ENCODE data around the gene GNAZ.
"Not testable (repeated sequence)": the region's sequence is repeated elsewhere in the genome, so short reads cannot be mapped to it uniquely, and the experiment has no call there.

The GNAZ gene

DNA sequence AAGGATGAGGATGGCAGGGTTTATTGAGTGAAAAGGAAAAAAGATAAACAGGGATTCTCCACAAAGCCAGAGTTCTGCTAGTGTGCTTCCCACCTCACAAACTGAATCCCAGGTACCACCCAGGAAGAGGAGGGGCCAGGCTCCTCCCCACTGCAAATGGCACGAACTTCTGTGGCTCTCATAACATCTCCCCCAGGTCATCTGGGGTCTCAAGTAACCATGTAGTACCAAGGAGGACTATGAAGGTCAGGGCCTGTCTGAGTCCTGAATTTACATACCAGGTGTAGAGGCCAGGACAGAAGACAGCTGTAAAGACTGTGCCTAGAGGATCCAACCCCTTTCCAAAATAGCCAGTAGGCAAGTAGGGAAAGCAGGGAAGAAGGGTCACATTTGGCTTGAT, 25.7 kb upstream of the GNAZ start:
- no peak for DNase-seq (ENCODE audit: low read depth in 2 of 2)

DNA sequence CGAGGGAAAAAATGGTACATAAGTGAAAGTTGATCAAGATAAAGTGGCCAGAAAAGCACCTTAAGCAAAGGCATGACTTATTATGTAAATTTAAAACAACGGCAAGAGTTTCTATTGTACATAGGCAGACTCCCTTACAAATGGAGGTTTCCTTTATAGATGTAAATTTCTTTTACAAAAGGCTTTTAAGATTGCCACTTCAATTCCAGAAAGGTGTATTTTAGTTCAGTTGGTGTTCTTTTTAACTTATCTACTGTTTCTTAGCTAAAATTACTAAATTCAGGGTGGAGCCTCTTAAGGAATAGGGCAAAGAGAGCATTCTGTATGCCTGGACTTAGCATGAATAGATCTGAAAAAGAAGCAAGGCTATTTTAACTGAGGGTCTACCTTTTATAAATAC, 24.9 kb upstream of the GNAZ start:
- DNase-seq (ENCODE audit: low read depth in 2 of 2) = no peak

DNA sequence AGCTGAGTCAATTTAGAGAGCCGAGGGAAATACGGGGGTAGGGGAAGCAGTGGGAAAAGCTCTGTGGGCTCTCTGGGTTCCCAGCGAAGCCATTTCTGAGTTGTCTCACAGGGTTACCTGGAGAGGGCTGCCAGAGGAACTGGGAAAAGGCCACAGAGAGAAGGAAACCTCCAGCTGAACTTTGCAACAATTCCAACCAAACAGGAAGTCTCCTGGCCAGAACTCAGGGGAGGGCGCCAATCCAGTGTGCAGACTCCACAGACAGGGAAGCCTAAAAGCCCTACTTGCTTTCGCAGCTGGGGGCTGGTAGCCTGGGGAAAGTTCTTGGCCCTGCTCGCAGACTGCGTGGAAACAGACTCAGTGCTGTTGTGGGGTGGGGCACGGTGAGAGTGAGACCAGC, 23.1 kb upstream of the GNAZ start:
- DNase-seq (ENCODE audit: low read depth in 2 of 2) = no peak

DNA sequence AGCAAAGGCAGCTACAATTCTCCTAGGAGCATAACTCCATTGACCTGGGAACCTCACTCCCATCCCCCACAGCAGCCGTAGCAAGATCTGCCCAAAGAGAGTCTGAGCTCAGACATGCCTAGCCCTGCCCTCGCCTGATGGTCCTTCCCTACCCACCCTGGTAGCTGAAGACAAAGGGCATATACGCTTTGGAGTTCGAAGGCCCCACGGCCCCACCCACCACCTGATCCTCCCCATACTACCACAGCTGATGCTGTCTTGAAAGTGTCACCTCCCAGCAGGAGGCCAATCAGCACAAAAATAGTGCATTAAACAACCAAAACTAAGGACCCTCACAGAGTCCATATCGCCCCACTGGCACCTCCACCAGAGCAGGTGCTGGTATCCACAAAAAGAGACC, 22.6 kb upstream of the GNAZ start:
- no peak for DNase-seq (ENCODE audit: low read depth in 2 of 2)

DNA sequence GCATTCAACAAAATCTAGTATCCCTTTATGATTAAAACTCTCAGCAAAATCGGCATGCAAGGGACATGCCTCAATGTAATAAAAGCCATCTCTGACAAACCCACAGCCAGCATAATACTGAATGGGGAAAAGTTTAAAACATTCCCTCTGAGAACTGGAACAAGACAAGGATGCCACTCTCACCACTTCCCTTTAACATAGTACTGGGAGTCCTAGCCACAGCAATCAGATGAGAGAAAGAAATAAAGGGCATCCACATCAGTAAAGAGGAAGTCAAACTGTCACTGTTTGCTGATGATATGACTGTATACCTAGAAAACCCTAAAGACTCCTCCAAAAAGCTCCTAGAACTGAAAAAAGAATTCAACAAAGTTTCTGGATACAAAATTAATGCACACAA, 19.8 kb upstream of the GNAZ start:
- not testable (repeated sequence) for DNase-seq (ENCODE audit: low read depth in 2 of 2)

DNA sequence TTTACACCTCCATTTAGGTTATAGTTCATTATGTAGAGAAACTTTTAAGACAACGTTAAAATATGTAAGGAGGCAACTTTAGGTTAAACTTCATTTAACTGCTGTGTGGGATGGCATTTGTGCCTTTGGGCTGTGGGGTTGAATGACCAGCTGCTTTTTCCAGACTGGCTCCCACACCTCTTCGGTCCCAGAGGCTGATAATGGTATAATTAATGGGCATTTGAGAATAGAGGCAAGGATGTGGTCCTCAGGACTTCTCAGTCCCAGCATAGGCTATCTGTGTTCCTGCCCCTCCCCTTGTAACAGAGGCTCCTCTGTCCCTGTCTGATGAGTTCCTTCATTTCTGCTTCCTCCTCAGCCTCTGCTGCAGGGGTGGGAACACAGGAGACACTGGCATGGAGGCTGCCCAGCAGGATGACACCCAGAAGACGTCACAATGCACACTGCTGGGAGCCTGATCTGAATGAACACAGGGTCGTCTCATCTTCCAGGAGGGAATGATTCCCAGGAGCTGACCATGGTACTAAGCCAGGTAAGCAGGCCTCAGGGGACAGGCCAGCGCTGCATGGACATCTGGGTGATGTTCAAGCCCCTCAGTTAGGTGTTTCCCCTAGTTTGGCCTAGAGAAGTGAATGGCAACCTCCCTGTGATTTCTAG, 17.1 kb upstream of the GNAZ start:
- no peak for DNase-seq (ENCODE audit: low read depth in 2 of 2)

DNA sequence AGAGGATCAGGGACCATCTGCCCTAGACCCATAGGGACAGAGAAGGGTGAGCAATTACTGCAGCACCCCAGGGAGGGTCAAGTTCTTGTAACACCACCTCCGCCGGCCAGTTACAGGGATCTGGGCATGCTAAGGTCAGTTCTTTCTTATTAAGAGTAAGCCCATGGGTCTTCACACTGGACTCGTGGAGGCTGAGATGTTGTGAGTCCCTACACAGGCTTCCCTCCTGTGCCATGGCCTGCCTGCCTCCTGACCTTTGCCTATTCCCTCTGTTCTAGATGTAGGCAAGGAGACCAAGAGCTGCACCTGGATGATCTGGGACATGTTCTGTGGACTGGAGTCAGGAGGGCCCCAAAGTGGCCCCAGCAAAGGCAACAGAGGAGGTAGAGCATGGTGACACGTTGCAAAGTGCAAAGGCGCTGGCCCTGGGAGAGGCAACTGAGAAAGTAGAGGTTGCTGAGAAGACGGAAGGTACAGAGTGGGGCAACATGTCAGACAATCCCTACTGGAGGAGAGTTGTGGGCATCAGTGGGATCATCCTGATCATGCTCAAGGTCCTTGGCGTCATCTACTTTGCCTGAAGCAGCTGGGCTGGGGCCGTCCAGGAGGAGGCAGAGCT, 16.3 kb upstream of the GNAZ start:
- no peak for DNase-seq (ENCODE audit: low read depth in 2 of 2)

DNA sequence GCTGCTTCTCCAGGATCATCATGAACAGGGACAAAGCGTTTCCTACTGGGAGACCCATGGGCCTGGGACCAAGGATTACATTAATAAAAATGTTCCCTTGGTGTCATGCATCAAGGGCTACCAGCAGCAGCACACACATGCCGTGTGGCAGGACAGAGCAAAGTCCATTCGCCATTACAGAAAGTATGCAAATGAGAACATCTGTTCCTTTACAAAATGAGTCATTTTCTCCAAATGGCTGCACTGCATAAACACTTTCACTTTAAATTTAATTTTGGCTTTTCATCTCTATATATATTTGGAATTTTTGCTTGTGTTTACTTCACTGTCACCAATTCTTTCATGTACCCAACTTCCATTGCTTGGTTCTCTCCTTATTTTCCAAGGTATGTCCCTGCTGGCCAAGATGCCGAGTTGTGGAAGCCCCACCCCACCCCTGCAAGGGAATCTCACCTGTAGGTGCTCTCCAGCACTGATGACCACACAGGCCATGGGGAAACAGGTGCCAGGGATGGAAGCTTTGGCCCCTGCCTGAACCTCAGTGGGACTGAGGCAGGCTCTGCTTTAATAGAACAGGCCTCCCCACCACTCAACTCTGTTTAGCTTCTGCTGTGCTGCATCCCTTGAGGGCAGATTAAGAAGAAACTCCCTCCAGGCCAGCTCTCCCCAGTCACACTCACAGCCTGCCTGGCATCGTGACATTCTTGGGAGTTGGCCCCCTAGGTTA, 15.6 kb upstream of the GNAZ start:
- DNase-seq (ENCODE audit: low read depth in 2 of 2) = no peak

DNA sequence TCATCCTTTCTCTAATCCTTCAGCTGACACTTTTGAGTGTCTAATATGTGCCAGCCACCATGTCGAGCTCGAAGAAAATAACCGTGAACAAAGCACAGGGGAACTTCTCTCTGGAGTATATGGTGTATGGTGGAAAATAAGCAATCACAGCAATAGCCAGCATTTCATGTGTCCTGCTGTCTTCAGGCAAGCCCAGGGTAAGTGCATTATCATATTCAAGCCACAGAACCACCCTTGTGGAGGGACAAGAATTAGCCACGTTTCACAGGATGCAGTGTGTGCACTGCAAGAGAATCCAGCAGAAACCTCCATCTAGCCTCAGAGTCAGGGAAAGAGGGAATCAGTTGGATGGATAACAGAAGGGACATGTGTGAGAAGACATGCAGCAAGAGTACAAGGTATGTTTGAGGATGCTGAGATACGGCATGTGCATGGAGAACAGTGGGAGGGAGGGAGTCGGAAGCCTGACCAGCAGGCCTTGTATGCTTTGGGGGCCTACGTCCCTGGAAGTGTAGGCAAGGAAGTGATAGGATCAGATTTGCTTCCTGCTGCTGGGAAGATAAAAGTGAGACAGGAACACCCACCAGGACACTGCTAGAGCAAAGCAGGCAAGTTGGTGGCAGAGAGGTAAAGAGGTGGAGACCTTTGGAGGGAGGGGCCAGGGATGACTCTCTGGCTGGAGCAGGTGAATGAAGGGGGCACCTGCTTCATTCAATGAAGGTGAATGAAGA, 14.7 kb upstream of the GNAZ start:
- DNase-seq (ENCODE audit: low read depth in 2 of 2) = no peak

DNA sequence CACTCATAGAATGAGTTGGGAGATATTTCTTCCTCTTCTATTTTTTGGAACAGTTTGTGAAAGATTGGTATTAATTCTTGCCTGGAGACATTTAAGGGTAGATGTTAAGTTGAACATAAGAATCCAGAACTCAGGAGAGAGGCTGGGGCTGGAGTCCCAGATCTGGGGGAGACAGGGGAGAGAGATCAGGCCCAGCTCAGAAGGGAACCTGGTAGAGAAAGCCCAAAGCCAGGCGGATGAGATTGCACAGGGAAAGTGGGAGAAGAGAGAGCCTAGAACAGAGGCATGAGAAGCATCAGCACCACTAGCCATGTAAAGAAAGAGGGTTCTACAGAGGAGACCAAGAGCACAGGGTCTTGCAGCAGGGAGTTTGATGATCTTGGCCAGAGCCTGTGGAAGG, 13.0 kb upstream of the GNAZ start:
- DNase-seq (ENCODE audit: low read depth in 2 of 2) = no peak

DNA sequence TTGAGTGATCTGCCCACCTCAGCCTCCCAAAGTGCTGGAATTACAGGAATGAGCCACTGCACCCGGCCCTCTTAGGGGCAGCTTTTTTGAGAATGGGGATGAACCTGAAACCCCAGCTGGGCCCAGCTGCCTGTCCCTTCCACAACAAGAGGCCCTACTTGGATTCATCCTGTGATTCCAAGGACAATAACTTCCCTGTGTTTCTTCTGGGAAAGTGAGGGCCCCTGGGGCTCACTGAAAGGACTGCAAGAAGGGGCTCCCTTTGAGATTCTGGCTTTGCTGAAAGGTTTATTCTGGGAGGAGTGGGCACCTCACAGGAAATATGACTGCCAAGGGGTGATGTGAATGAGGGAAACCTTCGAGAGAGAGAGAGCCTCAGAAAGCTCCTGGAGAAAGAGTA, 12.3 kb upstream of the GNAZ start:
- DNase-seq (ENCODE audit: low read depth in 2 of 2) = no peak

DNA sequence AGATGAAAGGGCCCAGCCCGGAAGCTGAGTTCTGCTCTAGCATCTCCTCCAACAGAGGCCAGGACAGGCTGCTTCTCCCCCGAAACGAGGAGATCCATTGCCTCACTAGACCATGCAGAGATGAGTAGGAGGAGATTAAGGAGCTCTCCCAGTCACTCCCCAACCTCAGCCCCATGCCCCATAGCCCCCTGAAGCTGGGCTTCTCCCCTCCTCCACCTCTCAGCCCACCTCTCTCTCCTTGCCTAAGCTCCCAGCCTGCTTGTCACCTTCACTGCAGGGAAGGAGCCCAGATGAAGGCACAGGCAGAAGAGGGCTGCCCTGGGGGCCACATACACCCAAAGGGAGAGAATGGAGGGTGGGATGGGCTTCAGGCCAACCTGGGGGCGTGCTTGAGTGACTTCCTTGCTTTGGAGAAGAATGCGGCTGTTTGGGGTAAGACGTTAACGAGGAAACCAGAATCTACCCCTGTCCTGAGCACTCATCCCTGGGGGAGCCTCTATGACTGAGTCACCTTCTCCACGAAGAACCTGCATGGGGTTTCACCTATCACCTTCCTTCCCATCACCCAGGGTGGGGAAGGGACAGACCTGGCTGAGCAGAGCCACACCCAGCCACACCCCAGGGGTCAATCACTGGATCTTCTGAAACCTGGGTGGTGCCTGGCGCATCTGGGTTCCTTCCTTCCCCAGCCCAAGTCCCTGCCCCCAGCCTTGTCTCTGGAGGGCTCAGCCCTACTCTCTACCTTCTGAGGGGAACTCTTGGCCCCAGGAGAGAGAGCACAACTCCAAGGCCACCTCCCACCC, 11.6 kb upstream of the GNAZ start:
- no peak for DNase-seq (ENCODE audit: low read depth in 2 of 2)

DNA sequence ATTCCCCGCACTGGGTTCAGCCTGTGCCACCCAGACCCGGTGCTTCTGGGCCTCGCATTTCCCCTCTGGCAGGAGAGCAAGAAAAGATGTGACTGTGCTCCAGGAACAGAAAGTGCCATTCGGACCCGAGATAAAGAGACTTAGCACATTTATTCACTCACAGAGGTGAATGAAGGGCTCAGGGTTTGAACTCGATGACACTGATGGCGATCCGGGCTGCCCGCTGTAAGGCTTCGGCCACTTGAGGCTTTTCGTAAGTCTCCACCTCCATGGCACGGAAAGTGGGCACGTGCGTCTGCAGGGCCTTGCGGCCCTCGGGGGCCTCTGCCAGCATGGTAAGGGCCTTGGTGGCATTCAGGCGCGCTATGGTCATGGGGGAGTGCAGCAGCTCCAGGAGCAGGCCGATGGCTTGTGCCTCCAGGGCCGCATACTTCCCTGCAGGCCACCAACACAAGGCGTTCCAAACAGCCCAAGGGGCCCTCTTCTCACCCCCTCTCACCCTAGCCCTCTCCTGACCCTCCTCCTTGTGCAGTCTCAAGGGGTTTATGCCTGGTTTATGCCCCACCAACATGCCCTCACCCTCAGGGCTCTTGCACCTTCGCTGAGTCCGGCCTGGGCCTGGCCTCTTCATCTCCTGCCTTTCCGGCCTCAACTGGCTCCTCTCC, 10.9 kb upstream of the GNAZ start:
- no peak for DNase-seq (ENCODE audit: low read depth in 2 of 2)

DNA sequence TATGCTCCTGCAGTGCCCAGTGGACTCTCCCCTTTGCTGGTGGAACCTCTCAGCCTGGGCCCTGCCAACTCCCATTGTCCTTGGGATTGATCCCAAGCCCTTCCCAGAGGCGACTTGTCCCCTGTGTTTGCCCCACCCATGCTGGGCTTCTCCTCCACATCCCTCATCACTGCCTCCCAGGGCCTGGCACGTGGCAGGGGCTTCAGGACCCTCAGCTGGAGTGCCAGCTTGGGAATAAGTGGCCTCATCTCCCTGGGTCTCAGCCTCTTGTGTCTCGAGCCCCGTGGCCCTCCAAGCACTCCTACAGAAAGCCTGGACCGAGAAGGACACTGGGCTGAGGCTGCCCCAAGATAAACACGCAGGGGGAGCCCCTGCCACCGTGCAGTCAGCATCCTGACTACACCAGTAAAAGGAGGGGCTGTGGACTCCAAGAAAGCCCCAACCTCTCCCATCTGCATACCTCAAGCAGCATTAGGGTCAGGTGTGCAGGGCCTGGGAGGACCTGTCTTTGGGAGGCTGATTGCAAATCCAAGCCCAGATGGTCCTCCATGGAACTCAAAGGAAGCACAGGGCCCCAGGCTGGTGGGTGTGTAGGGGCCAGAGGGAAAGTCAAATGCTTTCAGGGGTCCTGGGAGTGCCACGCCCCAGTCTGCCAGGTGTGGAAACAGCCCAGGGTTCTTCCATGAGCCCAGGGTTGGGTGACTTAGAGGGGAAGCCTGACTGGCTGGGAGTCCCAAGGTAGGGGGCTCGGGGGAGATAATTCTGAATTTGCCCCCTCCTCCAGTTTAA, 9.5 kb upstream of the GNAZ start:
- DNase-seq (ENCODE audit: low read depth in 2 of 2) = no peak

DNA sequence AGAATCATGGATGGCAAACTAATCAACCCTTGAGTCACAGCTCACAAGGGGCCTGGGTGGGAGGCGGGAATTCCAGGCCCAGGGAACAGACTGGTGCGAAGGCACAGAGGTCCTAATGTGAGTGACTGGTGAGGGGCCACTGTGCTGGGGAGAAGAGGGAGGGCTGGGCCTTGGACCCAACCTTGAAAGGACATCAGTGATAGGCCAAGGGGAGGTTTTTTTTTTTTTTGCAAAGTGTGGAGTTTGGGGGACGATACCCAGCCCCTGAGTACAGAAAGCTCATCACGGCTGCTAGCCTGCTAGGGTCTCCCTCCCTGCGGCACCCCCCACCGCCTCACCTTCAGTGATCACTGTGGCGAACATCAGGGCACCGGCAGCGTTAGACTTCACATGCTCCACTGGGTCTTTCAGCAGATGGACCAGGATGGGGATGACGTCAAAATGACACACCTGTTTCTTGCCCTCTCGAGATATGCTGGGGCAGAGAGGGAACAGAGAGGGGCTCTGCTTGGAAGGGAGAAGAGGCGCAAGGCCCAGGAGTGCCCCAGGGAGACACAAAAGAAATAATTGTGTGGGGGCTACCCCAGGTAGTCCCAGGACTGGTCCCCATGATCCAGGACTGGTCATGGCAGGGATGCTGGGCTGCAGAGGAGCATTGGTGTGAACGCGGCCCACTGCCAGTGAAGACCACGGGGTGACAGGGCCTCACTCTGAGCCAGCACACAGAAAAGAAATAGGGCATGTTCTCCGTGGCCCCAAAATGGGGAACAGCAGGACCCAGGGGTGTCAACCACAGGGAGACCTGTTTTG, 8.6 kb upstream of the GNAZ start:
- no peak for DNase-seq (ENCODE audit: low read depth in 2 of 2)

DNA sequence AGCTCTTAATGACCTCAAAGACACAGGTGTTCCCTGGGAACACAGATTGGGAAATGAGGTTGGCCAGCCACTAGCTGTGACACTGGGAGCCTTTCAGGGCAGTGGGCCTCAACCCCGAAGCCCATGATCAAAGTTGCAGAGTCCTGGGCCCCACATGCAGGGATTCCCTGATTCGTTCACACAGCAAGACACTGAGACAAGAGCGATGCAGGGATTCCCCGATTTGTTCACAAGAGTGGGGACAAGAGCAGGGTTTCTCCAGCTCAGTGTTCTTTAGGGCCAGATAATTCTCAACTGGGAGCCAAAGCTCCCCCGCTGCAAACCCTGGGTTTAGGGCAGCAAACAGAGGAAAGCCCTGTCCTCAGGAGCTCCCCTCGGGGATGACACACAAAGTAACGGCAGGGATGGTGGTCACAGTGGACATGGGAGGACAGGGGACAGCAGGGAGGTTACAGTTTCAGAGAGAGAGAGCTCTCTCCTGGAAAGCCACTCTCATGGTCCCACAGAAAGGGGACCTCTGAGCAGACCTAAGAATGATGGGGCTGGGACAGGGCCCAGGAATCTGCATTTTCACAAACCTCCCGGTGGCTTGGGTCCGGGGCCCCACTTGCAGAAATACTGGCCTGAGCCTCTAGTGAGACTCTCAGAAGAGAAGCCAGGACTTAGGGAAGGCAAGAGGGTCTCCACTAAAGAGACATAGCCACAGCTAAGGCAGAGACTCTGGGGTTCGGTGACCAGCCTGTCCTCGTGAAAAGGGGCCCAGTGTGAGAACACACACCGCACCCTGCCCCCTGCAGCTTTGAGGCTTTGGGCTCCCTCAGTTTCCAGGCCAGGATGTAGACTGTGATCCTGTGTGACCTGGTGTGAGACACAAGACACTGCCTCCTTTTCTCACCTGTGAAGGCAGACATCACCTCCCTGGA, 7.4 kb upstream of the GNAZ start:
- no peak for DNase-seq (ENCODE audit: low read depth in 2 of 2)

DNA sequence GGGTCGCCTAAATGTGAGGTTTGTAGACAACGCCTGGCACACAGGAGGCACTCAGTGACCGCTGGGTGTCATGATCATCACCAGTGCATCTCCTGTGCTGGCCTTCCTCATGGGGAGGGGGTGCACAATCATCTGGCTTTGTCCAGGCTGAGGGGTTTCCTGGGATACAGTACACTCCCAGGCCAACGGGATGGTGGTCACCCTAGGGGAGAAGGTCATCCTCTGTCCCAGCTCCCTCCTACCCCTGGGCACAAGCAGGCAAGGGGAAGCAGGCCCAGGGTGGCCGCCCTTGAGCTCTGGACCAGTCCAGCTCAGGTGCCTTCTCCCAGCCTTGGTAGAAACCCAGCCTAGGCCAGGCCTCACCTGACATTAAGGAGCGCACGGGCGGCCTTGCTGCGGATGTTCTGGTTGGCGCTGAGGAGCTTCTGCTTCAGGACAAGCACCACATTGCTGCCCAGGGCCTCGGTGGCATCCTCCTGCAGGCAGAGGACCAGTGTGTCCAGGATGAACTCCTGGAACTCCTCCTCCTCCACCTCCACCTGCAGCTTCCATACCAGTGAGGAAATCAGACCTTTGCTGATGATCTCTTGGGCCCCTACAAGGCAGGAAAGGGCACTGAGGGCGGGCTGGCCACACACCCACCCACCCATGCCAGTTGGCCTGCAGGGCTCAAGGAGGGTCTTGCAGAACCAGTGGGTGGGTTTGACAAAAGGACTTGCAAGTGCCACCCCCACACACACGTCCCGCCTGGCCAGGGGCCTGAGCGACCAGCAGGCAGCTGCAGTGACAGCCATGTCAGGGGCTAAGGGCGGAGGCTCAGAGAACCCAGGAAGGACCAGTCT, 6.6 kb upstream of the GNAZ start:
- no peak for DNase-seq (ENCODE audit: low read depth in 2 of 2)
